Islet precursor cell (in vitro differentiated cells): ENCODE measurements around the gene SENP1.
"Not testable (repeated sequence)": the region's sequence is repeated elsewhere in the genome, so short reads cannot be mapped to it uniquely, and the experiment has no call there.

Experiments
- DNase-seq: peaks from one replicate; pipeline ENCODE4 v3.0.0-alpha.2; 2018

Gene SENP1

DNA sequence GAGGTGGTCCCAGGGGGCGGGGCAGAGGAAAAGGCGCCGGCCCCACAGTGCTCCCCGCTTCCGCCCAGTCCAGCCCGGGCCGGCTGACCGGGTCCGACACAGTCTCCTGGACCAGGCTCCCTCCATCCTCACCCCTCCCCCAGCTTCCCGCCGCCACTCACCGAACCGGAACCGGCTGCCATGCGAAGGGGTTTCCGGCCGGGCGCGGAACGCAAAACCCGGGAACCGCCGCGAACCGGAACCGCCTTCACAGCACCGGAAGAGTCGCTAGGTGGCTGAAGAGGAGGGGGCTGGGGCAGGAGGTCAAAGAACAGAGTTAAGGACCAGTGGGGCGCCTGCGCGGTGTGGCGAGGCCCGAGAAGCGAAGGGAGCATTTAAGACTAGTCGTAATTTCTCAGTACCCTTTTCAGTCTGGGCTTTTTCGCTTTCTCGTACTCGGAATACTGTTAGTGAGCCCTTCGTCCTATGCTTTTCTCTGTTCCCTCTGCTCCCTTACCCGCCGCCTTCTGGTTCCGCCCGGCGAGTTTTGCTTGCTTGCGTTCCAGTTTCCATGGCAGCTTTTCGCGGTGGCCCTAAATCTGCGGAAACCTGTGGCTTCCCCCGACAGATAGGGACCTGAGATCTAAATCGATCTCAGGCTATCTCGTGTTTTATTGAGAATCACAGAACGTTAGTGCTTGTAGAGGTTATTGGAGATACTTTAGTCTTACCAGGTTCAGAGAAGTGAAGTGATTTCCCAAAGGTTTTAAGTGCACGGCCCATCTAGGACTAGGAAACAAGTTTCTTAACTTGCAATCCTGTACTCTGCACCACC, at the start of gene SENP1:
TSS of gene SENP1 (minus strand) at position 213 of the 814 bp plus-strand sequence. CDS start 4,607 bp downstream, outside the sequence.
- DNase-seq = peak; percentile 95

DNA sequence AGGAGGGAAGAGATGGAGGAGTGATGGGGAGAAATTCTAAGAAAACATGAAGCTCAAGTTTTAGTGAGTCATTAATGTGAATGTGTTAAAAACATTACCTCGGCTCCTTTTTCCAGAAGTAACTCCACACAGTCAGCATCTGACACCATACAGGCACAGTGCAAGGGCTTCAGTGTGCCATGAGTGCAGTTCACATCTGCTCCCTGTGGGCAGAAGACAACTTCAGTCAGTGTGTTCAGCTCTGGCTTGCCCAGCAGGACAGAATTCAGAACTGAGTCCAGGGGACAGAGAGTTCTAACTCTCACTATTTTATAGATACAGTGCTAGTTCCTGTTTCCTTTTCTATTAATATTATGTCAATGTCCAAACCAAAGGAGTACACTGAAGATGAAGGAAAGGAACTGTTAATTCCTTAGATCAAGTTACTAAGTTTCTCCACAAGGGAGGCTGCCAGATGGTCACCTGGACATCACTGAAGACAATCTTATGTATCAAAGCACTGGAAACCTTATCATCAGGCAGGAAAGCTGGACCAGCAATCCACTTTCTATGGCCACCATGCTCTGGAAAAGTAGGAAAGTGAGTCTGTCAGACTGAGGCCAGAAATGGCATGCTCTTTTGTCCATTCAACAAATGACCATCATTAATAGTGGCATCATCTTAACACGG, 45.4 kb upstream of the SENP1 start:
- peak; percentile 23 for DNase-seq

DNA sequence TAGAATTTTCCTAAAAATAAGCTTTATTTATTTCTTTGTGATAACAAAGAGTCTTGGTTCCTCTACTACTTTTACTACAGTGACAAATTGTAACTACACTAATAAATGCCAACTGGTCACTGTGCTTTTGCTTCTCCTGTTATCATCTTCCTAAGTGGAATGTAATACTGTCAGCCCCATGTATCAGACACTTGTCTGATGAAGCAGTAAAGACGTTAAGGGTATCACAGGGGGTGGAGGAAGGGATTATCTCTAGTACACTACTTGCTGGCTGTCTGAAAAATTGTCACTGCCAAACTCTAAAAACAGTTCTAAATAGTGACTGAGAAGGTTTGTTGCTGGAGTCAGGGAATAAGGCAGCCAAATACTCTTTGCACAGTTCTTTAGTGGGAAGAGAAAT, 40.1 kb upstream of the SENP1 start:
- DNase-seq = no peak

DNA sequence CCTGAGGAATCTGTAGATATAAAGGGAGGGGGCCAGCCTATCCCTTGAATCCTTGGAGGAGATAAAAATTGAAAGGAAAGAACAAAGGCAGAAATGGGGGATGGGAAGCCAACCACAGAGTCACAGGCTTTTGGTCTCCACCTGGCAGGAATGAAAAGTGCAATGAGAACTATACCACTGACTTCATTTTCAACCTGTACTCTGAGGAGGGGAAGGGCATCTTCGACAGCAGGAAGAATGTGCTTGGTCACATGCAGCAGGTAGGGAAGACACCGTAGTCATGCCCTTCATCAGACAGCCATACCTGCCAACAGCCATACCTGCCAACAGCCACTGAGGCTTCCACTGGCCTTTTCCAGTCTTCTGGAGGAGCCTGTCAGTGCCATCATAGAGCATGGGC, 38.0 kb upstream of the SENP1 start:
- no peak for DNase-seq

DNA sequence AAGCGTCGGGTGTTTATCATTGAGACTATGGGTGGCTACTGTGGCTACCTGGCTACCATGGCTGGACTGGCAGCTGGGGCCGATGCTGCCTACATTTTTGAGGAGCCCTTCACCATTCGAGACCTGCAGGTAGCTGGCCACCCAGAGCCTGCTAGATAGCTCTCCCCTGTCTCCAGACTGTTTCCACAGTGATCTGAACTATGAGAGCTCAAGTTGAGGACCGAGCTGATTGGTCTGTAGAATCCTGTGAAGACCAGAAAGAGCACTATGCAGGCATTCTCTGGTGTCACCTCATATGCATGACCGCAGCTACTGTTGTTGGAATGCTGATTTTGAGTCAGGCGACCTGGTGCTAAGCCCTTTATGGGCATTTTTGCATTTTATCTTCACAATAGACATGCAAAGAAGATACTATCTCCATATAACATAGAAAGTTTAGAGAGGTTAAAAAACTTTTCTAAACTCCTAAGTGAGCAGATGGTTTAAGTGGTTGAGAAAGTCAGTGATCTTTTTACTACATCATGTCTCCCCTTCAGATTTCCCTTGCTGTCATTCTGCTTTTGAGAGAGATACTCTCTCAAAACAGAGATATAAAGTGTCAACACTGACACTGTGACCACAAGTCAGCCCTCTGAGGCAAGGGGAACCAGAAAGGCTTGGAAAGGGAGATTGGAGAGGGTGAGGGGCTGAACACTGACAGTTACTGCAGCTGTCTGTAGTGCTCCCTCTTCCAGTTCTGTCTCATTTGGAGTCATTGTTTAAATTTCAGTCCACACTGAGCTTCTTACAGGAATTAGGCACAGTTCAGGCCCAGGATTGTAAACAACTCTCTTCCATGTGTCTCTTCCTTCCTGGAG, 37.2 kb upstream of the SENP1 start:
- DNase-seq = no peak

DNA sequence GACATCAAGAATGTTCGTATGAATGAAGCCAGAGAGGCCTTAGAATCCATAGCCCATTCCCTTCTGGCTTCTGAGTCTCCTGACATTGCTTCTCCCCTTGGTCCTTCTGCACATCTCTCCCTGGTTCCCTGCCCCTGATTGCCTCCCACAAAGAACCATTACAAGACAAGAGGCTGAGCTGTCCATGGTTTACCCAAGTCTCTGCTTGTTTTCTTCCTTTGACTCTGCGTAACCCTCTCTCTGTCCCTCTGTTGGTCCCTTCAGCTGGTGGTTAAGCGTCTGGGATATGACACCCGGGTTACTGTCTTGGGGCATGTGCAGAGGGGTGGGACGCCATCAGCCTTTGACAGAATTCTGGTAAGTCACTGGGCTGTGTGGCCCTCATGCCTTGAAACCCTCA, 29.1 kb upstream of the SENP1 start:
- DNase-seq = no peak

DNA sequence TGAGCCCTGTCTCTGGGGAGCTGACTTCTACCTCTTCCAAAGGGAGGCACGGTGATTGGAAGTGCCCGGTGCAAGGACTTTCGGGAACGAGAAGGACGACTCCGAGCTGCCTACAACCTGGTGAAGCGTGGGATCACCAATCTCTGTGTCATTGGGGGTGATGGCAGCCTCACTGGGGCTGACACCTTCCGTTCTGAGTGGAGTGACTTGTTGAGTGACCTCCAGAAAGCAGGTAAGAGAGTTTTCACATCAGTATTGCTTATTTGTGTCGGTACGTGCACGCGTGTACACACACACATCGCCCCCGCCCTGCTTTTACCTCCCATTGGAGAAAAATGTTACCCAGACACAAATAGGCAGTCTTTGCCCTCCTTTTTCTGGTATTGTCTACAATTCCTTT, 26.9 kb upstream of the SENP1 start:
- peak; percentile 39 for DNase-seq

DNA sequence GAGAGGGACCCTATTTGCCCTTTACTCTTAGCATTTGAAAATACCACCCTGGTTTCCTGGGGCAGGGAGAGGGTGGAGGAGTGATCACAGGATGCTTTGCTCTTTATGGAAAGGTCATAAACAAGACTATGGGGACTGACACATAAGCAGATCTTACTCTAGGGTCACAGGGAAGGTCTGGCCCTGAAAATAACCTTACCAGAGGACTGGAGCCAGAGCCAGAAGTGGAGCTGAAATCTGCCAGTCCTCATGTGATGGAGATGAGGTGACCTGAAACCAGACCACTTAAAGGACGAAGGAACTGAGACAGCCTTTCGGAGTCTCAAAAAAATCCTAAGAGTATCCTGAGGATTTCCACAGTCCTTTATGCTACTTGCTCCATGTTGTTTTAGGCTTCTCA, 25.6 kb upstream of the SENP1 start:
- DNase-seq = peak; percentile 38

DNA sequence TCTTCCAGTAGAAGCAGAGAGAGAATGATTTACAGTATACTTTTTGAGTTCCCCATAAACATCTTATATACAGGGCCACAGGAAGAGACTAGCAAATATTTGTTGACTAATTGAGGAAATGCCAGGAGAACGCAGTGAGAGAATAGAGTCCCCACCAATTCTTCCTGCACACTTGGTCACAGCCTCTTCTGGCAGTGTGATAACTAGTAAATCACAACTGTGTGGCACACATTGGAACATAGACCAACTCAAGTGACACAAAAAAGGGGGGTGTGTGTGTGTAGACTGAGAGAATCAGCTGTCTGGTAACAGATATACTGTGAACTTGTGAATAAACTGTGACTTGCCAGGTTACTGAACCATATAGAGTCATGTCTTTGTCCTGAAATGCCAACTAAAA, 23.5 kb upstream of the SENP1 start:
- DNase-seq = no peak

DNA sequence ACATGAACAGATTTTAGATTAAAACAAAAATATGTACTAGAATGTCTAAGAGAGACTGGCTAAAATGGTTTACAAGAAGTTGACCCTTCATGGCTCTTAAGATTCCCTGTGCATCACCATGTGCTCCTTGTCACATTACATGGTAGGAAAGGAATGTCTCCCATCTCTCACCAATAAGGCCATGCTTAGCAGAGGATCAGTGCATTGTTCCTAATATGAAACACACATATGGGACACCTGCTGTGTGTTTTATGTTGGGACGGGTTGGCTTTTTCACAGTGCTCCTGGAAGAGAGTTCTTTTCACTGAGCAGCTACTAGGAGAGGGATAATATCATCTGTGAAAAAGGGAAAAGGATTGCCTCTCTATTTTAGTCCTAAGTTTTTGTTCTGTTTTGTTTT, 22.9 kb upstream of the SENP1 start:
- no peak for DNase-seq

DNA sequence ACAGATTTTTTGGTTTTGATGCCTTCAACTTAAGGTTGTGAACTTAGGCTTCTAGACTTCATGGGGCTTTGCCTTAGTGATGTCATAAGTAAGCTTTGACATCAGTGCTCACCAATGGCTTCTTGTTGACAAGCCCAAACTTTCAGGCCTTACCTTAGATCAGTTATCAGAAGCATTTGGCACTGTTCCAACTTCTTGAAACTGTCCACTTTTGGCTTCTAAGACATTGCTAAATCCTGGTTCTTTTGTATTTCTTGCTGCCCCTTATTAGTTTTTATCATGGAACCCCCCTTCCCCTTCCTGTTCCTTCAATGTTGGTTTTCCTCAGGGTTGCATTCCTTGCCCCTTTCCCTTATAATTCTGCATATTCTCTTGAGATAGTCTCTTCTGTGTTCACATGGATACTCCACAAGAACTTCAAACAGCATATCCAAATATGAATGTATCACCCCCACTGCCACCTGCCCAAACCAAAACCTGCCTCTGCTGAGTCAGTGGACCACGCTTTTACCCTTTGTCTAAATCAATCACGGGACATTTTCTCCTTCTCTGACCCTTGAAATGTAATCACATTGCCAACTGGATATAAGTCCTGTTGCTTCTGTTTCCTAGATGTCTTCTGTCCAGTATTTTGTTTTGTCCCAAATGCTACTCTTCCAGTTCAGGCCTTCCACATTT, 21.2 kb upstream of the SENP1 start:
- DNase-seq = no peak

DNA sequence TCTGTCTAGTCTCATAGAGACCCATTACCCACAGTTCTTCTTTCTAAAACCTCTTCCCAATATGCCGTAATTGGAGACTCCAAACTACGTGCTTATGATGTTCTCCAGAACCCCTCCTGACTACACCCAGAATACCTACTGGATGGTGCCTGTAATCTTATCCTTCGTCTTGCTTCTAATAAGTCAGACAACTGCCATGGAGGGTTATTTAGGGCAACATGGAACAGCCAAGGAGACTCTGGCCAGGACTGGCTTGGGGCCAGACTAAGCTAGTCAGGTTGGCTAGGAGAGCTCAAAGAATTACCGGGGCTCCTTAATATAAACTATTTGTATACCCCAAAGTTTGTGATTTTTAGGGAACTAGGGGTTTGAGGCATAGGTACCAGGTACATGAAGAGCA, 20.1 kb upstream of the SENP1 start:
- no peak for DNase-seq

DNA sequence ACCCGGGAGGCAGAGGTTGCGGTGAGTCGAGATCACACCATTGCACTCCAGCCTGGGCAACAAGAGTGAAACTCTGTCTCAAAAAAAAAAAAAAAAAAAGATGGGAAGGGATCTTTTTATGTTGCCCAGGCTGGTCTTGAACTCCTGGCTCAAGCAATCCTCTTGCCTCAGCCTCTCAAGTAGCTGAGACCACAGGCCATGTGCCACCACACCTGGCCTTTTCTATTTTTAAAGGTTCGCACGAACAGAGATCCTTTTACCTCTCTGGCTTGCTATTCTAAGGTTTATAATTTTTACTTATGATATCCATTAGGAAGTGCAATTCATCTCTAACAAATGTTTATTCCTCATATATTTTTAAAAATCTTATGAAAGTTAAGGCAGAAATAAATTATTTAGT, 19.7 kb upstream of the SENP1 start:
- not testable (repeated sequence) for DNase-seq

DNA sequence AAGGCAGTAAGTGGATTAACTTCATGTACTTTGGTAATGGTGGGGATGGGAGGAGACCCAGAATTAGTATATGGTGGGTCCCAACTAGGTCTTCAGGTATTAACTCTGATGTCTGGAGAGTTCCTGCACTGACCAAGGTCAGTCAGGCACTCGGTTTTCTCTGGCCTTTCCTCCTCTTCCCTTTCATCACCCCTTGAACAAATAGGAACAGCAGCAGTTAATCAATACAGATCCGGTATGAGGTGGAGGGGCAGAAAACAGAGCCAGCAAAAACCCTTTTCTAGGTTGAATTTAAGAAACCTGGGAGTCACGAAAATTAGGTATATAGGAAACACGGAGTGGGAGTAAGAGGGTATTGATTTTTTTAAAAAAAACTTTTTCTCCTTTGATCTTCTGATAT, 17.3 kb upstream of the SENP1 start:
- no peak for DNase-seq

DNA sequence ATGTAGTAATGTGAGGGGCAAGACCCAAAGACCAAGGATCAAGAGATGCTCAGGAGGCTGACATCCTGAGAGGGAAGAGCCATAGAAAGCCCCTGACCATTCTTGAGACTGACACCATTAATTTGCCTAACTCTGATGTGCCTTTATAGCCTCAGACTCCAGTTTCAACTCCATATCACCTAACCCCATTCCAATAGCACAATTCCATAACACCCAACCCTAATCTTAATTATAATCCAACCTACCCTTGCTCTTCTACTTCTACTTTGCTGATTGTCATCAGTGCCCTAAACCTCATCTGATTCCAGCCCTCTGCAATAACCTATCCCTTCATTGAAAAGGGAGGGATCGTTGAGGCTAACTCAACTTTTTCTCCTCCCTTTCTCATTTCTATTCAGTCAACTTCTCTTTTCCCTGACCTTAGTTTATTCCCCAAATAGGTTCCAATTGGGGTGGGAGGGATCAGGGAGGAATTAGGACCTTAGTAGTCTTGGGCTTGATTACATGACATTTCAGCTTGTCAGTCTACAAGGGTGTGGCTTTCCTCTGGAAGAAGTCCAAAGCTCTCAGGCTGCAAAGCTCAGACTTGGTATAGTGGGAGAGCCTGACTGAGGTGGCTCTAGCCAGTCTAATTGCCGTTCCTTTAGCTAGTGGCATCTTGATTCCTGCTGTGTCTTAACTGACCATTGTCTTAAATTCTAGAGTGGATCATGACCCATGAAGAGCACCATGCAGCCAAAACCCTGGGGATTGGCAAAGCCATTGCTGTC, 16.4 kb upstream of the SENP1 start:
- DNase-seq = no peak

DNA sequence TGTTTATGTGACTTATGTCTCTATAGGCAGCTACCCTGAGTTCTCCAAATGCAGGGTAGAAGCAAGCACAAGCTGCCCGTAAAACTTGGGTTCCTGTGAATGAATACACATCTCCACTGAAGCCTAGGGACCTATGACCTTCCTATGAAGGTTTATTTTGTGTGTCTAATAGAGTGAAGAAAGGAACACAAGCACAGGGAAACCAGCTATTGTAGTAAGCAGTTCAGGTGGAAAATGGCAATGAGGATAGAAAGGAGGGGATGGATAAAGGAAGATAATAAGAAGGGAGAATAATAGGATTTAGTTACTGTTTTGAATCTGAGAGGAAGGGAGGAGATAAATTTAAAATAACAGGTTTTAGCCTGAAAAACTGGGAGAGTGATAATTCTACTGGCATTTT, 15.6 kb upstream of the SENP1 start:
- no peak for DNase-seq

DNA sequence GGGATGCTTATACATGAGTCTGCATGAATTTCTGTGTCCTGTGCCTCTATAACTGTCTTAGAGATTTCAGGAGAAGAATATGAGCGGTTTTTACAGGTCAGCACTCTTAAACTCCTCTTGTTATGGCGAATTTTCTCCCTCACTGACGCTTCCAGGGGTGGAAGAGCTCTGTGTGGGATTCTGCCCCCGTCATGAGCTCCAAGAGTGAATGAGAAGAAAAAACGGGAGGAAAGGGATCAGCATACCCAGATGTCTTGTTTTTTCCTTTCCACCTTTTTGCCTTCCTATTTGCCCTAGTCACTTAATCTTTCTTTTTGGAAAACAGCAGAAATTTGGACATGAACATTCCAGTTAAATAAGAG, 13.9 kb upstream of the SENP1 start:
- DNase-seq = no peak

DNA sequence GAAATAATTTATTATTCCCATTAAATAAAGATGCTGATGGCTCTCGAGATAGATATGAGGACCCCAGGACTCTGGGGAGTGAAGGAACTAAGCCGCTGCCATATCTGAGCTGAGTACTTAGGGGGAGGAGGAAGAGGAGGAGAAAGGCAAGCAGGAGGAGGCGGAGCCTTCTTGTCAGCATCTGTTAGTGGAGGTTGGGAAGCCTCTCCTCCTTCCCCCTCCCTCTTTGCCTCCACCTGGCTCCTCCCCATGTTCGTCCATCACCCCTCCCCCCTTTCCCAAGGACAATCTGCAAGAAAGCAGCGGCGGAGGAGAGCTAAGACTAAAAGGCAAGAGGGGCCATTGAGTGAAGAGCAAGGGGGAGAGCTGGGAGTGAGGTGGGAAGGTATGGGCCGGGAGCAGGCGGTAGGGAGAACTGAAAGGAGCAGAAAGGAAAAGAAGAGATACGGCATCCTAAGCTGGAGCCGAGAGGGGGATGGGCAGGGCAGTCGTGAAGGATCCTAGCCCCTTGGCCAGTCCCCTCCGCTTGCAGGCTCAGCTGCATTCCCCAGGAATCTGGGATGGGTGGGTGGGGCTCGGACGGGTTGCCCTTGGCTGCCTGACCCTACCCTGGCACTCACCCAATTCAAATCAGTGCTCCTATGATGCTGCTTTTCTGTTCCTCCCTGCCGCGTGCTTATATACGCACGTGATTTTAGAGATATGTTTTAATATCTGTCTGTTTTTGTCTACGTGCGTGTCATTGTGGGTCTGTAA, 13.4 kb upstream of the SENP1 start, which contains the start of gene PFKM:
TSS of gene PFKM (plus strand) at position 287 of the 756 bp plus-strand sequence. CDS start 3,411 bp downstream, outside the sequence.
- peak; percentile 98 for DNase-seq

DNA sequence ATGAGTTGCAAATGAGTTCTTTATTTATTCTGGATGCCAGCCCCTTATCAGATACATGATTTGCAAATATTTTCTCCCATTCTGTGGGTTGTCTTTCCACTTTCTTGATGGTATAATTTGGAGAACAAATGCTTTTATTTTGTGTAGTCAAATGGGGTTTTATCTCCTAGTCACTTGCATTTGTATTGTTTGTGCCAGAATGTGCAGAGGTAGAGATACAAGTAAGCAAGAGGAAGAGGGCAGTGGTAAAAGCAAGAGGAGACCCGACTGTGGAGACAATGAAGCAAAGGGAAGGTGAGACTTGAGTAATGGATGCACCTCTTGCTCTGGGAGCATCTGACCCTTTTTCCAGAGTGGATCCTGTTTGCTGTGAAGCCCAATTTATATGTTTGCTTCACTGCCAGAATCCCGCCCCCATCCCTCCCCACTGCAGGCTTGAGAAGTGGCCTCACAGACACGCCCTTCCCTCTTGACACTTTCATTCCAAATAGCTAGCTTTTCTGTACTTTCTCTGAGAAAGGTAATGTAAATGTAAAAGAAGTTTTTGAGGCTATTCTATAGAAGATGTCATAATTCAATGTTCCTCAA, 12.5 kb upstream of the SENP1 start:
- peak; percentile 55 for DNase-seq

DNA sequence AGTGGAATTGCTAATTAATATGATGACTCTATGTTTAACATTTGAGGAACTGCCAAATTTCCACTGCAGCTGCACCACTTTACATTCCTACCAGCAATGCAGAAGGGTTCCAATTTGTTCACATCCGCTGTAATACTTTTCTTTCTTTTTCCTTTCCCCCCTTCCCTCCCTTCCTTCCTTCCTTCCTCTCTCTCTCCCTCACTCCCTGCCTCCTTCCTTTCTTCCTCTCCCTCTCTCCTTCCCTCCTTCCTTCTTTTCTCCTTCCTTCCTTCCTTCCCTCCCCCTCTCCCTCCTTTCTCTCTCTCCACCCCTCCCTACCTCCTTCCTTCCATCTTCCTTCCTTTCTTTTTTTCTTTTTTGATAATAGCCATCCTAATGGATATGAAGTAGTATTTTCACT, 10.1 kb upstream of the SENP1 start:
- DNase-seq = no peak

DNA sequence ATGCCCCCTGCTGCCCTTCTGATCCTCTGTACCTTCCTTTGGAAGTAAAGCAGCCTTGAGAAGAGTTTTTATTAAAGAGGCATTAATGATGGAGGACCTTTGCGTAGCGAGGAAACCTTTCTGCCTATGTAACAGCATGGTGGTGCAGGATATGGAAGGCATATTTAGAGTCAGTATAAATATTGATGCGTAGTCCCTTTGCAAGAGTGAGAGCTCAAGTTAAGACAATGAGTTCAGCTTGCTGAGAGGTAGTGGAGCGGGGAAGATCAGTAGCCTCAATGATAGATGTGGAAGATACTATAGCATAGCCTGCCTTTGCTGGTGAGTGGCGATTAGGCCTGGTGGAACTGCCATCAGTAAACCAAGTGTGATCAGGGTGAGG, 5.4 kb upstream of the SENP1 start:
- not testable (repeated sequence) for DNase-seq
